ENCODE measurements around the gene ABHD12.
"Not testable (repeated sequence)": the region's sequence is repeated elsewhere in the genome, so short reads cannot be mapped to it uniquely, and the experiment has no call there.

ABHD12 gene

GRCh38 chr20:25275813-25276532 is 114.7 kb downstream of the ABHD12 start:
- no peak for DNase-seq

- no peak for DNase-seq
These were observed 115.5 kb downstream of the ABHD12 start for GRCh38 chr20:25274891-25275812.

GRCh38 chr20:25274481-25274880 is 116.2 kb downstream of the ABHD12 start:
- DNase-seq = no peak

GRCh38 chr20:25273541-25274358 is 116.9 kb downstream of the ABHD12 start:
- no peak for DNase-seq

GRCh38 chr20:25273046-25273445 is 117.6 kb downstream of the ABHD12 start:
- DNase-seq = no peak

DNA sequence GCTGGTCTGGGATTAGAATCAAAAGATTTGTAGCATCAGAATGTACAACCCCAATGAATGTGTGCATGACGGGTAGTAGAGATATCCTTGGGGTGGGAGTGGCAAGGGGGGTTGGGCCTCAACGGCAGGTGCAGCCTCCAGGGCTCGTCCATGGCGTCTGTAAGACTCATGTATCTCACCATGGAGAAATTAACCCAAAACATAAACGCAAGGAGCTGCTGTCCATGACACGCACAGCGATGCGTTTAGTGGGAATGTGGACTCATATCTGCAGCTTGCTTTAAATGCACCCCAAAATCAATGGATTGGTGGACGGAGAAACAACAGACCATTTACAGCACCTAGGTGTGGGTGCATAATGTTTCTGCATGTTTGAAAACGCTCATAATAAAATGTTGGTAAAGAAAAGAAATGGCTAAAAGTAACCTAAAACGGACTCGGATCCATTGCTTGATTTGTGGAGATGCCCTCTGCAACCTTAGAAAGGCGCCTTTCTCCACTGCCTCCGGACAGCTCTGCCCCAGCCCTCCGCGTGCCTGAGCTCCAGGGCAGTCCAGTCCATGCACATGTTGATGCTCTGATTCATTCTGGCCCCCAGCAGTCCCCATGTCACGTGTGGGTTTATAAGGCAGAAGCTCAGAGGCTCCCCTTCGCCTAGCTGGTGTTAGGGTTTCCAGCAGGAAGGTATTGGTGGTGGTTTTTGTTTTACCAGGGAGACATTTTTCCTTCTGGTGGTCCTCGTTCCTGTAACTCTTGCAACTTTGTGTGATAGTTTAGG is 118.2 kb downstream of the ABHD12 start:
- no peak for DNase-seq

- no peak for DNase-seq
These were observed 119.0 kb downstream of the ABHD12 start for GRCh38 chr20:25271486-25272222.

DNA sequence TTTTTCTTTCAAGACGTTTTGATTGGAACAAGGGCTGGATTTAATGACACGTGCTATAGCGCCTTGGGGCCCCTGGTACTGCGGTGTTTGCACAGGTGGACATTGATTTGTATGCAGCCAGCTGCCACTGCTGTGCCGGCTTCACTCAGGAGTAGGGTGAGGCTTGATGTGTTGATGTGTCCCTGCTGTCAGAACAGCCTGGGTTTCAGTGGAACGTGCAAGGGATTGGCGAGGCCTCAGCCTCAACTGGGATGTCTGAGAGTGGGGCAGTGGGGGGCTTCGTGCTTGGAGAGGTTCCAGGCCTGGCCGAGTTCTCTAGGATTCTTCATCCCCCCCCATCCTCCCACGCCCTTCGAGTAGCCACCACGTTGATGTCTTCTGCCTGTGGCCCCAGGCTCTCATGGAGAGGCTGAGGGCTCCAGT is 119.8 kb downstream of the ABHD12 start:
- DNase-seq = no peak

DNA sequence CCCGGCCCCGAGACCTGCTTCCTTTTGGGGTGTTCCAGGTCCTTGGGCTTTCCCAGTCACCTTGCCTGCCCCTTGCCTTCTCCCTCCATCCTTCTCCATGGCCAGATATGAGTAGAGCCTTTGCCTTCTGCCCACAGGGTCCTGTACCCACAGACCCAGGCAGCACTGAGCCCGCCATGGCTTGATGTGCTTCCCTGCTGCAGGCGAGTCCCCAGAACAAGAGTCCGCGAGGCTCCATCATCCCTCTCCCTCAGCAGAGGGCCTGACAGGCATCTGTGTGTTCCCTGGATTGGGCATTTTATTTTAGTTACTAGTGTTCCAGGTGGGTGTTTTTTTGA is 120.8 kb downstream of the ABHD12 start:
- no peak for DNase-seq

DNA sequence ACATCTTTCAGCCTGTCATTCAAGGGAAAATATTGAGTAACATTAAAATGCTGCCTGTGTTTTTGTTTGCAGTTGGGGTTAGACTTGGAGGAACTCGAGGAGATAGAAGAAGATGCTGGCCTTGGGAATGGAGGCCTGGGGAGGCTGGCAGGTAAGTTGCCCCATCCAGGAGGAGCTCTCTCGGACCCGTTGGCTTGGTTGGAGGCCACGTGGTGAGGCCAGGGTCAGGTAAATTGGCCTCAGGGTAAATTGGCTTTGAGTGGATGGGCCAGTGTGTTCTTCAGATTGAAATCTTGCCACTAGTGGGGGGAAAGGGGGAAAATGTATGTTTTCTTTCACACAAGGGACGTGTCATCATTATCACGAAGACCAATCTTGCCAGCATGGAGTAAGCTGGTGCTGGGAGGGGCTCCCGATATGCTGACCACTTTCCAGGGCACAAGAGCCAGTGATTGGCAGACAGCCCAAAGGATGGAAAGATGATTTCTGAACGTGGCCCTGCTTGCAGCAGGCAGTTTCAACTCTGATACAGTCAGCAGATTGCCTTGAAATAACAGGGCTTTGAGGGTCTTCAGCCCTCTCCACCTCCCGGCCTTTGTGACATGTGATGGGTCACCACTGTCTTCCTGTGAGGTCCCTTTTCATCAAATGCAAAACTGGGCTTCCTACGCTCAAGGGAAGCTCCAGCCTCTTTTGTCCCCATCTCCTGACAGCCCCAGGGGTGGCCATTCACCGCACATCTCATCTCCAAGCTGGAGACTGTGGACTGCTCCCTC is 121.4 kb downstream of the ABHD12 start:
- no peak for DNase-seq

GRCh38 chr20:25260770-25261437 is 129.7 kb downstream of the ABHD12 start:
- not testable (repeated sequence) for DNase-seq

- no peak for DNase-seq
These were observed 130.8 kb downstream of the ABHD12 start for GRCh38 chr20:25259788-25260254.

GRCh38 chr20:25259358-25259757 is 131.3 kb downstream of the ABHD12 start:
- no peak for DNase-seq

GRCh38 chr20:25258828-25259227 is 131.8 kb downstream of the ABHD12 start:
- no peak for DNase-seq

DNA sequence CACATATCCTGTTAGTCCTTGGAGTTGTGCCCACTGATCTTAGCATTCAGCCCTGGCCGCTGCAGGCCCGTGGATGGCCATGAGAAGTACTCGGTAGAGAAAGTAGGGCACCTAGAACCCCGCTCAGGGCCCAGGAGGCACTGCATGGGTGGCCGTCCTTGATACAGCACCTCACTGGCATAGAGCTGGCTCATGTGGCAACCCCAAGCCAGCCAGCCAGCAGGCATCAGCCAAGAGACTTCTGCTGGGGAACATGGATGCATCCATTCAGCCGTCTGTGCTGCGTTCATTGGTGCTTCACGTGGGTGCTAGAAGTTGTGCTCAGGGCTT is 132.2 kb downstream of the ABHD12 start:
- no peak for DNase-seq

DNA sequence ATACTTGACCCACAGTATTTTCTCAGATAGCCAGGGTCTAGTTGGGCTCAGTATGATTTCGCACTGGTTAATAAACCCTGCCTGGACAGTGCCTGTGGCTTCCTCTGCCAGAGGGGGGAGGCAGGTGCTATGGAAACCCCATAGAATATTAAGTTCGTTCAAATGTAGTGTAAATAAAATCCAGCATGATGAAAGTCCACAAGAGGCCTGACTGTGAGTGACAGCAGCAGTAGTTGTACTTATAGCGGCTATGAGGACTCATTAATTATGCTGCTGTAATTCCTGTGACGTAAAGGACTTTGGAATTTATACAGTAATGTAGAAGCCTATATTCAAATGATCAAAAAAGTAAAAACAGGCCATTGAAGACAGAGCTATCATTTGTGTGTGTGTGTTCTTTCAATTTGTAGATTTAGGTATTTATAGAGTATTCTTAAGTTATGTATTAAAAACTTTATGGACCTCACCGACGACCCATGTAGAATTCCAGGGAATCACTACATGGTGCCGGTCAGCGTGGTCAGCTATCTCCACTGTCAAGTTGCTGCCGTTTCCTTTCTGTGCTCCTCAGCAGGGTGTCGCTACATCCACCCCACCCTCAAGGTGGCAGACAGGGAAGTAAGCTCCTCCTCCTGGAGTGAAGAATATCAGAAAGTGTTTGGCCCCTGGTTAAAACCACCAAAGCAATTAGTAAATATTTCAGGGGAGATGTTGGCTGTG is 132.7 kb downstream of the ABHD12 start:
- no peak for DNase-seq

- DNase-seq = no peak
These were observed 133.5 kb downstream of the ABHD12 start for GRCh38 chr20:25257130-25257529.

- DNase-seq = no peak
These were observed 134.3 kb downstream of the ABHD12 start for GRCh38 chr20:25256226-25256859.

All from retina (tissue), 1 donor.